Neural progenitor cell (in vitro differentiated cells): ENCODE data around the gene NEU1. TPM values are rescaled to one million over a fixed set of nuclear protein-coding genes. Genes with fewer than 3 reads are reported as not detected.

Experiments
- DNase-seq: peaks from one replicate; pipeline ENCODE4 v3.0.0-alpha.2; 2016; ENCODE audit warnings: low spot score
- H2AFZ ChIP-seq: fragments of 200-600 bp; sonication (generic); replicated peaks from 2 replicates; pipeline ENCODE4 v1.6.1; 2016; ENCODE audit warnings: antibody characterized with exemption
- H3F3A ChIP-seq: fragments of 200-600 bp; sonication (generic); 2 replicates; pipeline ENCODE4 v1.6.1; 2016; ENCODE audit warnings: antibody characterized with exemption, low read depth
- H3K27ac ChIP-seq: fragments of 200-600 bp; sonication (generic); 2 replicates; pipeline ENCODE4 v1.5.1; 2016; ENCODE audit warnings: mild to moderate bottlenecking
- H3K27me3 ChIP-seq: fragments of 200-600 bp; sonication (generic); 2 replicates; pipeline ENCODE4 v1.6.1; 2016; ENCODE audit warnings: mild to moderate bottlenecking, moderate library complexity
- H3K36me3 ChIP-seq: fragments of 200-600 bp; sonication (generic); 2 replicates; pipeline ENCODE4 v1.5.1; 2016
- H3K4me1 ChIP-seq: fragments of 200-600 bp; sonication (generic); 2 replicates; pipeline ENCODE4 v1.6.1; 2016; ENCODE audit warnings: mixed run types
- H3K4me2 ChIP-seq: fragments of 200-600 bp; sonication (generic); 2 replicates; pipeline ENCODE4 v1.6.1; 2016
- H3K4me3 ChIP-seq: fragments of 200-600 bp; sonication (generic); 2 replicates; pipeline ENCODE4 v1.5.1; 2016
- H3K79me2 ChIP-seq: fragments of 200-600 bp; sonication (generic); 2 replicates; pipeline ENCODE4 v1.6.1; 2016; ENCODE audit warnings: low read depth
- H3K9ac ChIP-seq: fragments of 200-600 bp; sonication (generic); 2 replicates; pipeline ENCODE4 v1.6.1; 2016
- H3K9me3 ChIP-seq: fragments of 200-600 bp; sonication (generic); 2 replicates; pipeline ENCODE4 v1.5.1; 2016; ENCODE audit warnings: low read depth
- H4K20me1 ChIP-seq: fragments of 200-600 bp; sonication (generic); 2 replicates; pipeline ENCODE4 v1.6.1; 2016; ENCODE audit warnings: low read depth
- H3K27ac Mint-ChIP-seq: 3 replicates; pipeline ENCODE4 v1.8.0; 2021; ENCODE audit warnings: mixed read lengths
- H3K27me3 Mint-ChIP-seq: 2 replicates; pipeline ENCODE4 v1.8.0; 2022; ENCODE audit warnings: low read depth, mild to moderate bottlenecking, inconsistent platforms, moderate library complexity, mixed read lengths; ENCODE audit not compliant: insufficient read depth
- H3K36me3 Mint-ChIP-seq: 3 replicates; pipeline ENCODE4 v1.8.0; 2021; ENCODE audit warnings: mixed read lengths
- H3K4me1 Mint-ChIP-seq: 3 replicates; pipeline ENCODE4 v1.8.0; 2021; ENCODE audit warnings: mixed read lengths
- H3K4me3 Mint-ChIP-seq: 3 replicates; pipeline ENCODE4 v1.8.0; 2021; ENCODE audit warnings: mild to moderate bottlenecking, moderate library complexity, mixed read lengths
- H3K9me3 Mint-ChIP-seq: 3 replicates; pipeline ENCODE4 v1.8.0; 2020; ENCODE audit warnings: mixed read lengths
- CTCF ChIP-seq: fragments of 200-600 bp; sonication (generic); IDR thresholded peaks from 2 replicates; pipeline ENCODE4 v1.5.1; 2017; ENCODE audit warnings: antibody characterized with exemption, mild to moderate bottlenecking
- EZH2 ChIP-seq: fragments of 200-600 bp; sonication (generic); IDR thresholded peaks from 2 replicates; pipeline ENCODE4 v1.6.1; 2017; ENCODE audit warnings: antibody characterized with exemption, mild to moderate bottlenecking, moderate library complexity
- EZH2phosphoT487 ChIP-seq: fragments of 200-600 bp; sonication (generic); IDR thresholded peaks from 2 replicates; pipeline ENCODE4 v1.6.1; 2017; ENCODE audit warnings: antibody characterized with exemption
- total RNA-seq: library from RNA; depleted of rRNA; stranded (reverse); fragments of >200 nt; gene quantifications from 2 replicates; pipeline ENCODE4 v1.2.3, GENCODE V29; 2015; ENCODE audit warnings: low replicate concordance

Gene NEU1
- total RNA-seq, 1 donor from 2014 or later = 17.4 TPM

- Histone ChIP-seq H3K27ac (no peak overlapping the region), H3K4me2 (no peak overlapping the region), H3K4me3 (no peak overlapping the region), H3K79me2 (no peaks in the 10 kb centered on the region), H3K4me1 (no peaks in the 10 kb centered on the region), H2AFZ (no peak overlapping the region), H3F3A (peaks cover 9% of the 10 kb centered on the region), H3K9ac (no peak overlapping the region), H3K36me3 (no peaks in the 10 kb centered on the region), H3K9me3 (no peaks in the 10 kb centered on the region), H3K27me3 (no peaks in the 10 kb centered on the region), H4K20me1 (no peaks in the 10 kb centered on the region)
- H3K4me1 Mint-ChIP-seq = no peaks in the 10 kb centered on the region
- DNase-seq = no peak
- TF ChIP-seq EZH2phosphoT487 = no peak
- no peak for TF ChIP-seq CTCF
- no peak for TF ChIP-seq EZH2
- peaks cover 5% of the 10 kb centered on the region for H3K27me3 Mint-ChIP-seq
- no peaks in the 10 kb centered on the region for H3K9me3 Mint-ChIP-seq
- peaks cover 40% of the 10 kb centered on the region for H3K36me3 Mint-ChIP-seq
- H3K27ac Mint-ChIP-seq = no peak overlapping the region
- H3K4me3 Mint-ChIP-seq = no peak overlapping the region
Observed at GRCh38 chr6:31883676-31884075, 21.1 kb upstream of the NEU1 start.

- Histone ChIP-seq H3K4me3 (no peak overlapping the region), H3K4me2 (no peak overlapping the region), H3K27ac (no peak overlapping the region), H3K9me3 (no peaks in the 10 kb centered on the region), H3K79me2 (no peaks in the 10 kb centered on the region), H4K20me1 (no peaks in the 10 kb centered on the region), H3F3A (peaks cover 9% of the 10 kb centered on the region), H3K27me3 (no peaks in the 10 kb centered on the region), H2AFZ (no peak overlapping the region), H3K36me3 (no peaks in the 10 kb centered on the region), H3K9ac (no peak overlapping the region), H3K4me1 (no peaks in the 10 kb centered on the region)
- Mint-ChIP-seq H3K4me1 (no peaks in the 10 kb centered on the region), H3K9me3 (no peaks in the 10 kb centered on the region), H3K27me3 (peaks cover 3% of the 10 kb centered on the region), H3K4me3 (no peak overlapping the region), H3K36me3 (peaks cover 37% of the 10 kb centered on the region), H3K27ac (no peak overlapping the region)
- no peak for DNase-seq
- TF ChIP-seq EZH2phosphoT487 (no peak), CTCF (no peak), EZH2 (no peak)
Observed at GRCh38 chr6:31882344-31882743, 19.7 kb upstream of the NEU1 start.

- no peaks in the 10 kb centered on the region for H3K79me2 ChIP-seq
- no peak overlapping the region for H3K4me2 ChIP-seq
- no peaks in the 10 kb centered on the region for H3K9me3 ChIP-seq
- peaks cover 3% of the 10 kb centered on the region for H3K27me3 Mint-ChIP-seq
- TF ChIP-seq EZH2phosphoT487 (no peak), EZH2 (no peak), CTCF (no peak)
- no peak overlapping the region for H3K27ac Mint-ChIP-seq
- H3K9me3 Mint-ChIP-seq = no peaks in the 10 kb centered on the region
- H3K4me3 ChIP-seq = no peak overlapping the region
- no peaks in the 10 kb centered on the region for H3K4me1 Mint-ChIP-seq
- peak overlapping the region; percentile 19 for H3K4me3 Mint-ChIP-seq
- peaks cover 35% of the 10 kb centered on the region for H3K36me3 Mint-ChIP-seq
- no peaks in the 10 kb centered on the region for H4K20me1 ChIP-seq
- peaks cover 9% of the 10 kb centered on the region for H3F3A ChIP-seq
- H2AFZ ChIP-seq = no peak overlapping the region
- no peaks in the 10 kb centered on the region for H3K27me3 ChIP-seq
- H3K36me3 ChIP-seq = no peaks in the 10 kb centered on the region
- H3K9ac ChIP-seq = no peak overlapping the region
- H3K27ac ChIP-seq = no peak overlapping the region
- no peak for DNase-seq
- H3K4me1 ChIP-seq = no peaks in the 10 kb centered on the region
Observed at GRCh38 chr6:31881136-31881859, 18.7 kb upstream of the NEU1 start.
